ENCODE measurements around the gene ZYX.

GRCh38 chr7:143408252-143408685, 27.1 kb downstream of the ZYX start:
- TF ChIP-seq, protein P1, sequence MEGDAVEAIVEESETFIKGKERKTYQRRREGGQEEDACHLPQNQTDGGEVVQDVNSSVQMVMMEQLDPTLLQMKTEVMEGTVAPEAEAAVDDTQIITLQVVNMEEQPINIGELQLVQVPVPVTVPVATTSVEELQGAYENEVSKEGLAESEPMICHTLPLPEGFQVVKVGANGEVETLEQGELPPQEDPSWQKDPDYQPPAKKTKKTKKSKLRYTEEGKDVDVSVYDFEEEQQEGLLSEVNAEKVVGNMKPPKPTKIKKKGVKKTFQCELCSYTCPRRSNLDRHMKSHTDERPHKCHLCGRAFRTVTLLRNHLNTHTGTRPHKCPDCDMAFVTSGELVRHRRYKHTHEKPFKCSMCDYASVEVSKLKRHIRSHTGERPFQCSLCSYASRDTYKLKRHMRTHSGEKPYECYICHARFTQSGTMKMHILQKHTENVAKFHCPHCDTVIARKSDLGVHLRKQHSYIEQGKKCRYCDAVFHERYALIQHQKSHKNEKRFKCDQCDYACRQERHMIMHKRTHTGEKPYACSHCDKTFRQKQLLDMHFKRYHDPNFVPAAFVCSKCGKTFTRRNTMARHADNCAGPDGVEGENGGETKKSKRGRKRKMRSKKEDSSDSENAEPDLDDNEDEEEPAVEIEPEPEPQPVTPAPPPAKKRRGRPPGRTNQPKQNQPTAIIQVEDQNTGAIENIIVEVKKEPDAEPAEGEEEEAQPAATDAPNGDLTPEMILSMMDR (conservative IDR thresholded peaks at IDR 0.05): no peak
- TF ChIP-seq ZFX (IDR thresholded peaks at IDR 0.05): peak; percentile 22; the same call in 1 of the 2 replicates

All from C4-2B (cell line).